HepG2 (cell line): ENCODE results near the gene SERINC5. TPM values are rescaled to one million over a fixed set of nuclear protein-coding genes. Genes with fewer than 3 reads are reported as not detected.

Experiments used
- ATF3 ChIP-seq: sonication (generic); formaldehyde crosslinking; IDR thresholded peaks from 2 replicates; pipeline ENCODE4 v1.4.0; 2020; ENCODE audit warnings: missing genetic modification reagents
- BRD4 ChIP-seq: sonication (generic); formaldehyde crosslinking; IDR thresholded peaks from 2 replicates; pipeline ENCODE4 v1.4.0; 2020; ENCODE audit warnings: missing genetic modification reagents
- FOXP4 ChIP-seq: sonication (generic); formaldehyde crosslinking; IDR thresholded peaks from 2 replicates; pipeline ENCODE4 v1.4.0; 2020; ENCODE audit warnings: missing genetic modification reagents
- FUBP1 ChIP-seq: sonication (generic); formaldehyde crosslinking; IDR thresholded peaks from 2 replicates; pipeline ENCODE4 v1.5.1; 2020; ENCODE audit warnings: missing genetic modification reagents, mild to moderate bottlenecking, borderline replicate concordance
- HNF4A ChIP-seq: sonication (generic); formaldehyde crosslinking; IDR thresholded peaks from 2 replicates; pipeline ENCODE4 v1.4.0; 2020; ENCODE audit warnings: missing genetic modification reagents
- JUNB ChIP-seq: sonication (generic); formaldehyde crosslinking; IDR thresholded peaks from 2 replicates; pipeline ENCODE4 v1.8.0; 2022; ENCODE audit warnings: missing genetic modification reagents, mild to moderate bottlenecking, borderline replicate concordance
- KLF16 ChIP-seq, 2 experiments: sonication (generic) in 1 of 2; formaldehyde crosslinking in 1 of 2; IDR thresholded peaks; 2 replicates each; pipeline versions ENCODE4 v1.6.1 to v1.8.0; 2016 to 2023; ENCODE audit warnings: missing genetic modification reagents in 2 of 2, missing compliant biosample characterization in 1 of 2
- NR0B2 ChIP-seq: sonication (generic); formaldehyde crosslinking; IDR thresholded peaks from 2 replicates; pipeline ENCODE4 v1.4.0; 2020; ENCODE audit warnings: mild to moderate bottlenecking, missing genetic modification reagents
- PAF1 ChIP-seq: IDR thresholded peaks from 2 replicates; pipeline ENCODE4 v1.6.1; 2016; ENCODE audit warnings: missing genetic modification reagents, missing compliant biosample characterization
- PATZ1 ChIP-seq: sonication (generic); formaldehyde crosslinking; IDR thresholded peaks from 2 replicates; pipeline ENCODE4 v1.4.0; 2020; ENCODE audit warnings: missing genetic modification reagents
- RNF2 ChIP-seq: fragments of 450-650 bp; conservative IDR thresholded peaks from 2 replicates; pipeline ENCODE4 v1.6.1; 2016; ENCODE audit warnings: low read depth
- TARDBP ChIP-seq: sonication (generic); formaldehyde crosslinking; IDR thresholded peaks from 2 replicates; pipeline ENCODE4 v1.8.0; 2022; ENCODE audit warnings: mild to moderate bottlenecking, missing genetic modification reagents
- ZBTB44 ChIP-seq: sonication (generic); formaldehyde crosslinking; IDR thresholded peaks from 2 replicates; pipeline ENCODE4 v1.4.0; 2020; ENCODE audit warnings: missing genetic modification reagents
- ZFY ChIP-seq: sonication (generic); formaldehyde crosslinking; IDR thresholded peaks from 2 replicates; pipeline ENCODE4 v1.4.0; 2020; ENCODE audit warnings: missing genetic modification reagents
- ZNF138 ChIP-seq: sonication (generic); formaldehyde crosslinking; IDR thresholded peaks from 2 replicates; pipeline ENCODE4 v1.5.0; 2020; ENCODE audit warnings: mild to moderate bottlenecking, low read depth, missing genetic modification reagents
- ZNF276 ChIP-seq: sonication (generic); formaldehyde crosslinking; IDR thresholded peaks from 2 replicates; pipeline ENCODE4 v1.4.0; 2020; ENCODE audit warnings: mild to moderate bottlenecking, low read depth, missing genetic modification reagents
- ZNF772 ChIP-seq: sonication (generic); formaldehyde crosslinking; IDR thresholded peaks from 2 replicates; pipeline ENCODE4 v1.5.0; 2020; ENCODE audit warnings: mild to moderate bottlenecking, missing genetic modification reagents
- ZNF777 ChIP-seq: sonication (generic); formaldehyde crosslinking; IDR thresholded peaks from 2 replicates; pipeline ENCODE4 v1.4.0; 2020; ENCODE audit warnings: missing genetic modification reagents
- polyA plus RNA-seq, 8 experiments: library from polyadenylated mRNA; depleted of rRNA in 3 of 8; stranded (reverse) in 7 of 8; unstranded in 1 of 8; fragments of >200 nt; fragmentation: Illumina TruSeq in 4 of 8; extraction: Trizol in 4 of 8; gene quantifications; 2 replicates each; pipeline versions ENCODE4 v1.2.1 to v1.2.3, GENCODE V29; 2011 to 2016; ENCODE audit warnings: low read depth in 4 of 8, missing spikeins in 1 of 8, mixed read lengths in 1 of 8; ENCODE audit not compliant: insufficient read depth in 1 of 8
- total RNA-seq, 5 experiments: library from RNA; depleted of rRNA; stranded (reverse); fragments of >200 nt; fragmentation: Illumina TruSeq; extraction: Trizol; gene quantifications; 2 replicates each; pipeline ENCODE4 v1.2.3, GENCODE V29; 2016; ENCODE audit warnings: low read depth in 1 of 5

The SERINC5 gene
- total and polyA plus RNA-seq, 2 of the 13 experiments (the other 11 are each of a cell fraction or from before 2014, with no cell fraction given) = 17.3 to 22.8 TPM

- no peak for TF ChIP-seq NR0B2 (CRISPR knock-in tag)
- TF ChIP-seq FOXP4 (CRISPR knock-in tag) = peak; percentile 94
- TF ChIP-seq TARDBP (CRISPR knock-in tag) = peak; percentile 78
- TF ChIP-seq JUNB = peak; percentile 74
- TF ChIP-seq ZNF772 = 0 out of 2 replicates have a peak, but pooled peaks have one; percentile 29
- TF ChIP-seq ZFY (CRISPR knock-in tag) = no peak
- TF ChIP-seq BRD4 (CRISPR knock-in tag) = peak; percentile 36; the same call in 1 of the 2 replicates
- peak; percentile 83 for TF ChIP-seq PATZ1 (CRISPR knock-in tag)
- no peak for TF ChIP-seq PAF1 (CRISPR knock-in tag)
- TF ChIP-seq HNF4A (CRISPR knock-in tag) = peak; percentile 92
- TF ChIP-seq FUBP1 = no peak
- no peak for TF ChIP-seq ZBTB44 (CRISPR knock-in tag)
- TF ChIP-seq RNF2 = no peak
- TF ChIP-seq ZNF276 (CRISPR knock-in tag) = no peak
- TF ChIP-seq ATF3 (CRISPR knock-in tag) = no peak
- TF ChIP-seq KLF16 (CRISPR knock-in tag; IDR thresholded peaks at IDR 0.05) = peak in 1 of 2 experiments; percentile 17; a peak in 1 of 4 replicates
- TF ChIP-seq ZNF138 = no peak
- TF ChIP-seq ZNF777 (CRISPR knock-in tag) = no peak
Observed at GRCh38 chr5:80184235-80185023, 71.4 kb downstream of the SERINC5 start (continued).
